Ishikawa (cell line): ENCODE results near the gene MEGF6.

Experiments used
- CEBPB ChIP-seq: IDR thresholded peaks from 2 replicates; pipeline ENCODE4 v1.6.1; 2012
- CREB1 ChIP-seq: IDR thresholded peaks from 2 replicates; pipeline ENCODE4 v1.6.1; 2012; ENCODE audit warnings: low read depth
- EGR1 ChIP-seq: IDR thresholded peaks from 2 replicates; pipeline ENCODE4 v1.6.1; 2012
- EP300 ChIP-seq: IDR thresholded peaks from 2 replicates; pipeline ENCODE4 v1.6.1; 2012; ENCODE audit warnings: borderline replicate concordance
- FOXM1 ChIP-seq: IDR thresholded peaks from 2 replicates; pipeline ENCODE4 v1.6.1; 2012; ENCODE audit warnings: low read depth, borderline replicate concordance
- MAX ChIP-seq: IDR thresholded peaks from 2 replicates; pipeline ENCODE4 v1.6.1; 2012
- NFIC ChIP-seq: IDR thresholded peaks from 2 replicates; pipeline ENCODE4 v1.6.1; 2012
- RAD21 ChIP-seq: IDR thresholded peaks from 2 replicates; pipeline ENCODE4 v1.6.1; 2012; ENCODE audit warnings: low read depth
- REST ChIP-seq: IDR thresholded peaks from 2 replicates; pipeline ENCODE4 v1.6.1; 2012; ENCODE audit warnings: low read depth, mild to moderate bottlenecking
- TAF1 ChIP-seq: IDR thresholded peaks from 2 replicates; pipeline ENCODE4 v1.6.1; 2012; ENCODE audit warnings: low read depth, mild to moderate bottlenecking
- TCF12 ChIP-seq: IDR thresholded peaks from 2 replicates; pipeline ENCODE4 v1.6.1; 2012; ENCODE audit warnings: low read depth
- TEAD4 ChIP-seq: IDR thresholded peaks from 2 replicates; pipeline ENCODE4 v1.6.1; 2012
- YY1 ChIP-seq: IDR thresholded peaks from 2 replicates; pipeline ENCODE4 v1.6.1; 2012; ENCODE audit warnings: low read depth
- ZBTB7A ChIP-seq: IDR thresholded peaks from 2 replicates; pipeline ENCODE4 v1.6.1; 2012; ENCODE audit warnings: low read depth
- TF ChIP-seq, protein P1 (sequence below): IDR thresholded peaks from 2 replicates; pipeline ENCODE4 v1.6.1; 2012

Gene MEGF6, protein sequence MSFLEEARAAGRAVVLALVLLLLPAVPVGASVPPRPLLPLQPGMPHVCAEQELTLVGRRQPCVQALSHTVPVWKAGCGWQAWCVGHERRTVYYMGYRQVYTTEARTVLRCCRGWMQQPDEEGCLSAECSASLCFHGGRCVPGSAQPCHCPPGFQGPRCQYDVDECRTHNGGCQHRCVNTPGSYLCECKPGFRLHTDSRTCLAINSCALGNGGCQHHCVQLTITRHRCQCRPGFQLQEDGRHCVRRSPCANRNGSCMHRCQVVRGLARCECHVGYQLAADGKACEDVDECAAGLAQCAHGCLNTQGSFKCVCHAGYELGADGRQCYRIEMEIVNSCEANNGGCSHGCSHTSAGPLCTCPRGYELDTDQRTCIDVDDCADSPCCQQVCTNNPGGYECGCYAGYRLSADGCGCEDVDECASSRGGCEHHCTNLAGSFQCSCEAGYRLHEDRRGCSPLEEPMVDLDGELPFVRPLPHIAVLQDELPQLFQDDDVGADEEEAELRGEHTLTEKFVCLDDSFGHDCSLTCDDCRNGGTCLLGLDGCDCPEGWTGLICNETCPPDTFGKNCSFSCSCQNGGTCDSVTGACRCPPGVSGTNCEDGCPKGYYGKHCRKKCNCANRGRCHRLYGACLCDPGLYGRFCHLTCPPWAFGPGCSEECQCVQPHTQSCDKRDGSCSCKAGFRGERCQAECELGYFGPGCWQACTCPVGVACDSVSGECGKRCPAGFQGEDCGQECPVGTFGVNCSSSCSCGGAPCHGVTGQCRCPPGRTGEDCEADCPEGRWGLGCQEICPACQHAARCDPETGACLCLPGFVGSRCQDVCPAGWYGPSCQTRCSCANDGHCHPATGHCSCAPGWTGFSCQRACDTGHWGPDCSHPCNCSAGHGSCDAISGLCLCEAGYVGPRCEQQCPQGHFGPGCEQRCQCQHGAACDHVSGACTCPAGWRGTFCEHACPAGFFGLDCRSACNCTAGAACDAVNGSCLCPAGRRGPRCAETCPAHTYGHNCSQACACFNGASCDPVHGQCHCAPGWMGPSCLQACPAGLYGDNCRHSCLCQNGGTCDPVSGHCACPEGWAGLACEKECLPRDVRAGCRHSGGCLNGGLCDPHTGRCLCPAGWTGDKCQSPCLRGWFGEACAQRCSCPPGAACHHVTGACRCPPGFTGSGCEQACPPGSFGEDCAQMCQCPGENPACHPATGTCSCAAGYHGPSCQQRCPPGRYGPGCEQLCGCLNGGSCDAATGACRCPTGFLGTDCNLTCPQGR (N-terminal part only)

DNA sequence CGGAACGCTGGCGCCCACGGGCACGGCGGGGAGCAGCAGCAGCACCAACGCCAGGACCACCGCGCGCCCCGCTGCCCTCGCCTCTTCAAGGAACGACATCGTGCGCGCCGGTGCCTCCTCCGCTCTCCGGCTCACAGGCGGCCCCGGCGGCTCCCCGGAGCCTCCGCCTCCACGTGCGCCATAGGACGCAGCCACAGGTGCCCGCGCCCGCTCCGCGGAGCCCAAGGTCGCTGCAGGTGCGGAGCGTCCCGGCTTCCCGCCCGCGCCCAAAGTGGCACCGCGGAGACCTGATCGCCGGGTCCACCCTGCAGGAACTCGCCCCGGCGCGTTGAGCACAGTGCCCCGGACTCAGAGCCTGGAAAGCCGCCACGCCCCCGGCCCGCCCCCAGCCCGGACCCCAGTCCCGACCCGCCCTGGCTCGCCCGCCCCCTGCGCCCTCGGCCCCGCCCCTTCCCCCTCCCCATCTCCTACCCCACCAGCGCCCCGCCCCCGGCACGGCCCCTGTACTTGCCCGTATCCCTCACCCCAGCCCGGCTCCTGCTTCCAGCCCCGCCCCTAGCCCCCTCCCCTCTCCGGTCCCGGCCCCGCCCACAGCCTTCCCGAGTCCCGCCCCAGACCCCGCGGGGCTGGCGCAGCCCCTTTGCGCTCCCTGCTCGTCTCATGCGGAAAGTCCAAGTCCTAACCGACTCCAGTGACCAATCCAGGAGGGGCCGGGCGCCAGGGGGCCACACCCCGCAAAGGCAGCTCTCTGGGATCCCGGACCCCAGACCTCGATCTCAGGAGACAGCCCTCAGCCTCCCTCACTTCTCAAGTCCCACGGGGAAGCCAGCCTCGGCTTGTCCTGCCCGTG lies at the start of gene MEGF6:
MEGF6 (minus strand) TSS at position 339 of the 850 bp plus-strand sequence; CDS start at position 99, 240 bp downstream.
- TF ChIP-seq EP300 (no peak), EGR1 (0 out of 2 replicates have a peak, but pooled peaks have one; percentile 15), REST (no peak), RAD21 (no peak), ZBTB7A (peak; percentile 87), TAF1 (peak; percentile 65; the same call in 1 of the 2 replicates), MAX (peak; percentile 90), TEAD4 (peak; percentile 2; the same call in 1 of the 2 replicates), YY1 (no peak)
- TF ChIP-seq, protein P1, sequence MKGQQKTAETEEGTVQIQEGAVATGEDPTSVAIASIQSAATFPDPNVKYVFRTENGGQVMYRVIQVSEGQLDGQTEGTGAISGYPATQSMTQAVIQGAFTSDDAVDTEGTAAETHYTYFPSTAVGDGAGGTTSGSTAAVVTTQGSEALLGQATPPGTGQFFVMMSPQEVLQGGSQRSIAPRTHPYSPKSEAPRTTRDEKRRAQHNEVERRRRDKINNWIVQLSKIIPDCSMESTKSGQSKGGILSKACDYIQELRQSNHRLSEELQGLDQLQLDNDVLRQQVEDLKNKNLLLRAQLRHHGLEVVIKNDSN, result peak; percentile 31

DNA sequence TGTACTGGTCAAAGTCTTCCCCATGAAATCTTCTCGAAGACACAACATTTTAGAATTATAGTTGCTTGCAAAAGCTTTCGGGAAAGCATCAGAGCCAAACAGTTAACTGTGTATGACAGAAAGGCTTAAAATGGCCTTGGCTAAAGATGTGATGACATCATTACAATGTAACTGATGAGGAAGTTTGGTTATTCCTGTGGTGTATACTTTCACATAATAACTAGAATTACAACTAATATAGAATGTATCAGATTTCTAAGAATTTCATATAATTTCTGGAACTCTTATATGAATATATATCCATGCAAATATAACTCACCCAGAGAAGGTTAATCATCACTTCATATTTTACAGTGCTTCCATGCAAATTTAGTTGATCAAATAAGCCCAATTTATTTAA lies 49.4 kb upstream of the MEGF6 start:
- TF ChIP-seq MAX, result no peak
- no peak for TF ChIP-seq FOXM1
- no peak for TF ChIP-seq CEBPB
- TF ChIP-seq TEAD4, result no peak
- TF ChIP-seq, protein P1, result no peak
- no peak for TF ChIP-seq ZBTB7A
- no peak for TF ChIP-seq CREB1
- TF ChIP-seq YY1, result no peak
- no peak for TF ChIP-seq EP300
- TF ChIP-seq REST, result no peak
- no peak for TF ChIP-seq TAF1
- no peak for TF ChIP-seq RAD21
- no peak for TF ChIP-seq TCF12
- TF ChIP-seq EGR1, result no peak
- TF ChIP-seq NFIC, result no peak

GRCh38 chr1:3659093-3659492 lies 47.8 kb upstream of the MEGF6 start:
- no peak for TF ChIP-seq NFIC

- TF ChIP-seq EP300, result no peak
- no peak for TF ChIP-seq MAX
- TF ChIP-seq YY1, result no peak
- no peak for TF ChIP-seq TEAD4
- TF ChIP-seq FOXM1, result no peak
- TF ChIP-seq CEBPB, result no peak
- TF ChIP-seq CREB1, result no peak
- TF ChIP-seq EGR1, result no peak
- TF ChIP-seq REST, result no peak
- no peak for TF ChIP-seq NFIC
- no peak for TF ChIP-seq TAF1
- no peak for TF ChIP-seq RAD21
- TF ChIP-seq TCF12, result no peak
Measured at GRCh38 chr1:3658231-3658615, 46.9 kb upstream of the MEGF6 start.
